Measurements from ENCODE around the gene EXOC6B. TPM values are rescaled to one million over a fixed set of nuclear protein-coding genes. Genes with fewer than 3 reads are reported as not detected.

EXOC6B gene
- polyA plus RNA-seq, 2 of the 4 experiments (the other 2 are of a cell fraction), result 15.5 to 24.7 TPM

DNA sequence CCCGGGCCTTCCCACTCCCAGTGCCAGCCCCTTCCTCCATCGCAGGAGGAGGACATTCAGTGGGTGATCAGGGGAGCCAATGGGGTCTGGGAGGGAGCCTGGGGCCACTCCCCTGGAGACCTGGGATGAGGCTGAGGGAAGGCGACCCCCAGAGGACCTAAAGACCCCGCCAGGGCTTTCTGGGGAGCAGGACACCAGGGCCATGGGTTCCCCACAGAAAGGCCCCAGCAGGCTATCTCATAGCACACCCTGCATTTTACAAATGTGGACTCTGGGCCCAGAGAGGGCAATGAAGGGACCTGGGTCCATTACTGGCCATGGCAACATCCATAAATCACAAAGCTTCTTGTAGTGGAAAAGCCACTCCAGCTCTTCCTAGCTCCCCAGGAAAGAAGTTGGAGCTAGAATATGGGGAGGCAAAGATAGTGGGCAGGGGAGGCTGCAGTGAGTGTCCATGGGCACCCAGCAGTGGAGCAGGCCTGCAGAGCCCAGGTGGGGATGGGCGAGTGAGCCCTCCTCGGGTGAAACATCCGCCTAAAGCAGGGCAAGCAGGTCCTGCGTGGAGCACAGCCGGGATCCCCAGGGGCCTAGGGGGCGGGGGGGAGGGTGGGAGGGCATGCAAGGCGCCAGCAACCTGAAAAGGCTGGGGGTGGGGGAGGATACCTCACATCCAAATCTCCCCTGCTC is 692.0 kb downstream of the EXOC6B start:
- Histone ChIP-seq H3K4me2 (no peak overlapping the region), H3K9me3 (no peaks in the 10 kb centered on the region), H3K27ac (no peak overlapping the region), H3K4me1 (peaks cover 18% of the 10 kb centered on the region), H3K4me3 (no peak overlapping the region)
- 79% methylated on average over 8 of the region's 11 CpGs for WGBS (ENCODE audit: missing lambda C conversion rate)
- ChIA-PET CTCF (interaction anchor here (0.8 to 3.7 kb wide), 6 partner anchors 14 to 970 kb away, joined by 3 to 20 read pairs (median 3); partner anchors contain the start of gene CYP26B1), POLR2A (no interaction called here)
- no peak for TF ChIP-seq ZC3H11A (IDR thresholded peaks at IDR 0.05)
- TF ChIP-seq MAZ (IDR thresholded peaks at IDR 0.05; ENCODE audit: borderline replicate concordance, low read depth, low read length), result no peak
- no peak for TF ChIP-seq JUNB (IDR thresholded peaks at IDR 0.05)
- no peak for TF ChIP-seq RARB (CRISPR knock-in tag; IDR thresholded peaks at IDR 0.05)
- ATAC-seq (no peak), DNase-seq (ENCODE audit: low read depth in 1 of 2, low spot score in 1 of 2) (no peak), FAIRE-seq (no peak)

DNA sequence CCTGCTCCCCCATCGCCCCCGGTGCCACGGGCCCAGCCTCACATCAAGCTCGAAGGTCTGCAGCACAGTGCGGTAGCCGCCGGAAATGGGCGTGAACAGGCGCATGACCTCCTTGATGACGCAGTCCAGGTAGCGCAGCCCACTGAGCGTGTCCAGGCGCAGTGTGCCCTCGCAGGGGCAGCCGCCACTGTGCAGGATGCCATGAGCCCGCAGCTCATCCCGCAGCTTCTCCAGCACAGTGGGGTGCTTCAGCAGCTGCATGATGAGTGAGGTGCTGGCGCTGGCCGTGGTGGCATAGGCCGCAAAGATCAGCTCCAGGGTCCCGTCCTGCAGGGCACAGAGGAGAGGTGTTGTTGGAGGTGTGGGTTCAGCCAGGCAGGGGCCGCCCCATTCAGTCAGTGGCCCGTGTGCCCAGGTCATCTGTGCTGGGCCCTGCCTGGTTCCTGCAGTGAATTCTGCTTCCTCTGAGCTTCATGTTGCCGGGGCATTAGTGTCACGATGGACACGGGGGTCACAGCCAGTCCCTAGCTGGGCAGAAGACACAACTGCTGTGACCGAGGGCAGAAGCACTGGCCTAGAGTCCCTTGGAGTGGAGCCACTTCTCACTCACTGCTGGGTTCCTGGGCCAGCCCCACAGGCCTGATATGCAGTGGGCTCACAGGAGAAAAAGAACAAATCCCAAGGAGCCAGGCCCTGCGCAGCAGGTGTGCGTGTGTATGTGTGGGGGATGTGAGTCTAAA is 692.7 kb downstream of the EXOC6B start:
- no peak for ATAC-seq
- H3K4me2 ChIP-seq, result no peak overlapping the region
- H3K4me3 ChIP-seq, result no peak overlapping the region
- DNase-seq (ENCODE audit: low read depth in 1 of 2, low spot score in 1 of 2), result no peak
- no peak for FAIRE-seq
- H3K9me3 ChIP-seq, result no peaks in the 10 kb centered on the region
- TF ChIP-seq RCOR1 (IDR thresholded peaks at IDR 0.05; ENCODE audit: low read depth, low read length) (no peak), NR3C1 (IDR thresholded peaks at IDR 0.05) (no peak), TP53 (CRISPR knock-in tag; IDR thresholded peaks at IDR 0.05) (no peak), POLR2A (IDR thresholded peaks at IDR 0.05; ENCODE audit: low read length) (no peak), BHLHE40 (IDR thresholded peaks at IDR 0.05; ENCODE audit: low read depth, low read length) (no peak), FOXS1 (CRISPR knock-in tag; IDR thresholded peaks at IDR 0.05) (no peak), ZFP36 (IDR thresholded peaks at IDR 0.05; ENCODE audit: borderline replicate concordance, partially characterized antibody) (no peak), HDAC2 (IDR thresholded peaks at IDR 0.05) (no peak), MAZ (IDR thresholded peaks at IDR 0.05; ENCODE audit: borderline replicate concordance, low read depth, low read length) (no peak), HOXB5 (CRISPR knock-in tag; IDR thresholded peaks at IDR 0.05) (no peak), NFE2L2 (conservative IDR thresholded peaks at IDR 0.05; ENCODE audit: low read length) (no peak), HEYL (CRISPR knock-in tag; IDR thresholded peaks at IDR 0.05) (no peak), RNF2 (IDR thresholded peaks at IDR 0.05; ENCODE audit: borderline replicate concordance, low read depth) (no peak), KDM5A (IDR thresholded peaks at IDR 0.05) (no peak), FOSL2 (IDR thresholded peaks at IDR 0.05) (no peak), FOSL2 (CRISPR knock-in tag; IDR thresholded peaks at IDR 0.05) (no peak)
- TF ChIP-seq, protein P1, sequence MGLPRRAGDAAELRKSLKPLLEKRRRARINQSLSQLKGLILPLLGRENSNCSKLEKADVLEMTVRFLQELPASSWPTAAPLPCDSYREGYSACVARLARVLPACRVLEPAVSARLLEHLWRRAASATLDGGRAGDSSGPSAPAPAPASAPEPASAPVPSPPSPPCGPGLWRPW (IDR thresholded peaks at IDR 0.05), result no peak
- POLR2A ChIA-PET, result no interaction called here
- 89% methylated on average over 25 of the region's 29 CpGs for WGBS (ENCODE audit: missing lambda C conversion rate)
- CTCF ChIA-PET, result interaction anchor here (0.7 to 3.7 kb wide), 6 partner anchors 14 to 585 kb away, joined by 3 to 20 read pairs (median 4); partner anchors contain the start of gene CYP26B1
- no peak overlapping the region for H3K27ac ChIP-seq
- H3K4me1 ChIP-seq, result peaks cover 11% of the 10 kb centered on the region

DNA sequence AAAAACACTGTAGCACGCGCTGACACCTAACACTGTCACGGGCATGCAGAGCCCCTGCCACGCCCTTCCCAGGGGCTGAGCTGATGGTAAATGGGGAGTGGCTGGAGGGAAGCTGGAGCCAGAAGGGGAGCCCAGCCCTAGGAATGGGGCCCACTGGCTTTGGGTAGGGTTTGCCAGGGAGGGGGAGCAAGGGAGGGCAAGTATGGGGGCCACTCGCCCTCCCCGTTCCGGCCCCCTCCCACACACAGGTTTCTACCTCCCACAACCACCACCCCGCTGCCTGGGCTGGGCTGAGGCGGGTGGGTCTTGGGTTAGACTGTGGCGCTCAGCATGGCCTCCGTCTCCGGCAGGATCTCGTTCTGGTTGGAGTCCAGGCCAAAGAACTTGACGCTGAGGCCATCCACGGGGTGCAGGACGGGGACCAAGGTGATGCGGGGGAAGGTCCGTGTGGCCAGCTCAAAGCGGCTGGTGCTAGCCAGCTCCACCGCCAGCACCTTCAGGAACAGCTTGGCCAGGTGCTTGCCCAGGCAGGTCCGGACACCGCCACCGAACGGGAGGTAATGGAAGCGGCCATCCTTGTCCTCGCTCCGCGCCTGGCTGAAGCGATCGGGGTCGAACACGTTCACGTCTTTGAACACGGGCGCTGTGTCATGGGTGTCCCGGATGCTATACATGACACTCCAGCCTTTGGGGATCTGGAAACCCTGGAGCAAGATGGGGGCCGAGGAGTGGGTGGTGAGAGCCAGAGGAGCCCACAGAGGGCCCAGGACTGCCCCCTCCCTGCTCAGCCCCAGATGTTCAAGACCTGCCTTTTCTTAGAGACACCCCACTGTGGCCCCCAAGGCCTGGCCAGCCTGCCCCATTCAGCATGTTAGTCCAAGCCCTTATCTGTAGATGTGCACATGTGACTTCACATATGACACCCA is 693.7 kb downstream of the EXOC6B start:
- Histone ChIP-seq H3K4me2 (no peak overlapping the region), H3K9me3 (no peaks in the 10 kb centered on the region), H3K27ac (no peak overlapping the region), H3K4me3 (no peak overlapping the region), H3K4me1 (peaks cover 1% of the 10 kb centered on the region; the same call in 2 of the 3 replicates)
- TF ChIP-seq HOXA7 (CRISPR knock-in tag; IDR thresholded peaks at IDR 0.05) (no peak), EHMT2 (IDR thresholded peaks at IDR 0.05; ENCODE audit: low read depth) (no peak), MAZ (IDR thresholded peaks at IDR 0.05; ENCODE audit: borderline replicate concordance, low read depth, low read length) (no peak), ZFP36 (IDR thresholded peaks at IDR 0.05; ENCODE audit: borderline replicate concordance, partially characterized antibody) (no peak), ZSCAN20 (CRISPR knock-in tag; IDR thresholded peaks at IDR 0.05) (no peak), BHLHE40 (IDR thresholded peaks at IDR 0.05; ENCODE audit: low read depth, low read length) (no peak), KDM1A (IDR thresholded peaks at IDR 0.05; ENCODE audit: low read depth) (no peak), HOXB5 (CRISPR knock-in tag; IDR thresholded peaks at IDR 0.05) (no peak), CHD2 (IDR thresholded peaks at IDR 0.05; ENCODE audit: low read length, partially characterized antibody) (no peak)
- TF ChIP-seq, protein P2, sequence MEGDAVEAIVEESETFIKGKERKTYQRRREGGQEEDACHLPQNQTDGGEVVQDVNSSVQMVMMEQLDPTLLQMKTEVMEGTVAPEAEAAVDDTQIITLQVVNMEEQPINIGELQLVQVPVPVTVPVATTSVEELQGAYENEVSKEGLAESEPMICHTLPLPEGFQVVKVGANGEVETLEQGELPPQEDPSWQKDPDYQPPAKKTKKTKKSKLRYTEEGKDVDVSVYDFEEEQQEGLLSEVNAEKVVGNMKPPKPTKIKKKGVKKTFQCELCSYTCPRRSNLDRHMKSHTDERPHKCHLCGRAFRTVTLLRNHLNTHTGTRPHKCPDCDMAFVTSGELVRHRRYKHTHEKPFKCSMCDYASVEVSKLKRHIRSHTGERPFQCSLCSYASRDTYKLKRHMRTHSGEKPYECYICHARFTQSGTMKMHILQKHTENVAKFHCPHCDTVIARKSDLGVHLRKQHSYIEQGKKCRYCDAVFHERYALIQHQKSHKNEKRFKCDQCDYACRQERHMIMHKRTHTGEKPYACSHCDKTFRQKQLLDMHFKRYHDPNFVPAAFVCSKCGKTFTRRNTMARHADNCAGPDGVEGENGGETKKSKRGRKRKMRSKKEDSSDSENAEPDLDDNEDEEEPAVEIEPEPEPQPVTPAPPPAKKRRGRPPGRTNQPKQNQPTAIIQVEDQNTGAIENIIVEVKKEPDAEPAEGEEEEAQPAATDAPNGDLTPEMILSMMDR (IDR thresholded peaks at IDR 0.05), result no peak
- TF ChIP-seq, protein P3, sequence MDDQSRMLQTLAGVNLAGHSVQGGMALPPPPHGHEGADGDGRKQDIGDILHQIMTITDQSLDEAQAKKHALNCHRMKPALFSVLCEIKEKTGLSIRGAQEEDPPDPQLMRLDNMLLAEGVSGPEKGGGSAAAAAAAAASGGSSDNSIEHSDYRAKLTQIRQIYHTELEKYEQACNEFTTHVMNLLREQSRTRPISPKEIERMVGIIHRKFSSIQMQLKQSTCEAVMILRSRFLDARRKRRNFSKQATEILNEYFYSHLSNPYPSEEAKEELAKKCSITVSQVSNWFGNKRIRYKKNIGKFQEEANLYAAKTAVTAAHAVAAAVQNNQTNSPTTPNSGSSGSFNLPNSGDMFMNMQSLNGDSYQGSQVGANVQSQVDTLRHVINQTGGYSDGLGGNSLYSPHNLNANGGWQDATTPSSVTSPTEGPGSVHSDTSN (IDR thresholded peaks at IDR 0.05), result no peak
- CTCF ChIA-PET, result interaction anchor here (0.7 to 3.7 kb wide), 4 partner anchors 9 to 209 kb away, joined by 3 to 20 read pairs (median 4); partner anchors contain the start of gene CYP26B1
- POLR2A ChIA-PET, result no interaction called here
- no peak for ATAC-seq
- WGBS (ENCODE audit: missing lambda C conversion rate), result 95% methylated on average over 37 of the region's 37 CpGs
- DNase-seq (ENCODE audit: low read depth in 1 of 2, low spot score in 1 of 2), result no peak
- no peak for FAIRE-seq
